ENCODE data around the gene ASB5. TPM values are rescaled to one million over a fixed set of nuclear protein-coding genes. Genes with fewer than 3 reads are reported as not detected.
"Not testable (repeated sequence)": the region's sequence is repeated elsewhere in the genome, so short reads cannot be mapped to it uniquely, and the experiment has no call there.

Gene ASB5
- total and polyA plus RNA-seq, 4 donors = 0.35 to 1.7 (median 0.44) TPM; not detected in 1

GRCh38 chr4:176300565-176300964 lies 31.5 kb upstream of the ASB5 start:
- Histone ChIP-seq H3K27me3 (ENCODE audit: control insufficient read depth, insufficient read depth, low read length) (no peaks in the 10 kb centered on the region), H3K27ac (ENCODE audit: low read depth, low read length) (no peak overlapping the region), H3K4me1 (ENCODE audit: control insufficient read depth, insufficient read depth, low read length) (no peaks in the 10 kb centered on the region), H3K36me3 (ENCODE audit: control insufficient read depth, insufficient read depth, low read length) (no peaks in the 10 kb centered on the region), H3K4me3 (ENCODE audit: low read depth, low read length) (no peak overlapping the region), H3K9me3 (ENCODE audit: control insufficient read depth, insufficient read depth, low read length) (no peaks in the 10 kb centered on the region)
- no peak for DNase-seq (ENCODE audit: low read depth in 4 of 6, low spot score in 6 of 6)

- H3K27ac ChIP-seq (ENCODE audit: low read depth, low read length) = no peak overlapping the region
- H3K27me3 ChIP-seq (ENCODE audit: control insufficient read depth, insufficient read depth, low read length) = no peaks in the 10 kb centered on the region
- no peak for DNase-seq (ENCODE audit: low read depth in 4 of 6, low spot score in 6 of 6)
- 94% methylated on average over 4 of the region's 9 CpGs for WGBS (ENCODE audit: insufficient coverage)
- H3K4me1 ChIP-seq (ENCODE audit: control insufficient read depth, insufficient read depth, low read length) = no peaks in the 10 kb centered on the region
- H3K4me3 ChIP-seq (ENCODE audit: low read depth, low read length) = no peak overlapping the region
- H3K9me3 ChIP-seq (ENCODE audit: control insufficient read depth, insufficient read depth, low read length) = no peaks in the 10 kb centered on the region
- H3K36me3 ChIP-seq (ENCODE audit: control insufficient read depth, insufficient read depth, low read length) = no peaks in the 10 kb centered on the region
These were observed 31.0 kb upstream of the ASB5 start for GRCh38 chr4:176300036-176300435.

- Histone ChIP-seq H3K27ac (ENCODE audit: low read depth, low read length) (no peak overlapping the region), H3K4me1 (ENCODE audit: control insufficient read depth, insufficient read depth, low read length) (no peaks in the 10 kb centered on the region), H3K36me3 (ENCODE audit: control insufficient read depth, insufficient read depth, low read length) (no peaks in the 10 kb centered on the region), H3K4me3 (ENCODE audit: low read depth, low read length) (no peak overlapping the region), H3K9me3 (ENCODE audit: control insufficient read depth, insufficient read depth, low read length) (no peaks in the 10 kb centered on the region), H3K27me3 (ENCODE audit: control insufficient read depth, insufficient read depth, low read length) (no peaks in the 10 kb centered on the region)
- WGBS (ENCODE audit: insufficient coverage) = 88% methylated on average over 6 of the region's 6 CpGs
- DNase-seq (ENCODE audit: low read depth in 4 of 6, low spot score in 6 of 6) = no peak
These were observed 29.6 kb upstream of the ASB5 start for GRCh38 chr4:176298664-176299063.

- 46% methylated on average over 5 of the region's 5 CpGs for whole genome bisulfite sequencing (ENCODE audit: insufficient coverage)
- not testable (repeated sequence) for H3K9me3 ChIP-seq (ENCODE audit: control insufficient read depth, insufficient read depth, low read length); H3K27me3 ChIP-seq (ENCODE audit: control insufficient read depth, insufficient read depth, low read length); DNase-seq (ENCODE audit: low read depth in 4 of 6, low spot score in 6 of 6); H3K4me1 ChIP-seq (ENCODE audit: control insufficient read depth, insufficient read depth, low read length); H3K4me3 ChIP-seq (ENCODE audit: low read depth, low read length); H3K36me3 ChIP-seq (ENCODE audit: control insufficient read depth, insufficient read depth, low read length); H3K27ac ChIP-seq (ENCODE audit: low read depth, low read length)
These were observed 26.9 kb upstream of the ASB5 start for GRCh38 chr4:176295907-176296306.

- H3K4me1 ChIP-seq (ENCODE audit: control insufficient read depth, insufficient read depth, low read length) = no peaks in the 10 kb centered on the region
- H3K27ac ChIP-seq (ENCODE audit: low read depth, low read length) = no peak overlapping the region
- no CpG with 5 or more reads among the region's 1 CpG for WGBS (ENCODE audit: insufficient coverage)
- no peak overlapping the region for H3K4me3 ChIP-seq (ENCODE audit: low read depth, low read length)
- H3K9me3 ChIP-seq (ENCODE audit: control insufficient read depth, insufficient read depth, low read length) = no peaks in the 10 kb centered on the region
- H3K36me3 ChIP-seq (ENCODE audit: control insufficient read depth, insufficient read depth, low read length) = no peaks in the 10 kb centered on the region
- H3K27me3 ChIP-seq (ENCODE audit: control insufficient read depth, insufficient read depth, low read length) = no peaks in the 10 kb centered on the region
- DNase-seq (ENCODE audit: low read depth in 4 of 6, low spot score in 6 of 6) = no peak
These were observed 24.6 kb upstream of the ASB5 start for GRCh38 chr4:176293660-176294059.

GRCh38 chr4:176292920-176293319 lies 23.9 kb upstream of the ASB5 start:
- Histone ChIP-seq H3K27ac (ENCODE audit: low read depth, low read length) (no peak overlapping the region), H3K4me1 (ENCODE audit: control insufficient read depth, insufficient read depth, low read length) (no peaks in the 10 kb centered on the region), H3K9me3 (ENCODE audit: control insufficient read depth, insufficient read depth, low read length) (no peaks in the 10 kb centered on the region), H3K27me3 (ENCODE audit: control insufficient read depth, insufficient read depth, low read length) (no peaks in the 10 kb centered on the region), H3K36me3 (ENCODE audit: control insufficient read depth, insufficient read depth, low read length) (no peaks in the 10 kb centered on the region), H3K4me3 (ENCODE audit: low read depth, low read length) (no peak overlapping the region)
- no peak for DNase-seq (ENCODE audit: low read depth in 4 of 6, low spot score in 6 of 6)
- WGBS (ENCODE audit: insufficient coverage) = no CpG with 5 or more reads among the region's 1 CpG

- no peaks in the 10 kb centered on the region for H3K36me3 ChIP-seq (ENCODE audit: control insufficient read depth, insufficient read depth, low read length)
- no peak overlapping the region for H3K27ac ChIP-seq (ENCODE audit: low read depth, low read length)
- no CpG with 5 or more reads among the region's 3 CpGs for WGBS (ENCODE audit: insufficient coverage)
- no peaks in the 10 kb centered on the region for H3K9me3 ChIP-seq (ENCODE audit: control insufficient read depth, insufficient read depth, low read length)
- DNase-seq (ENCODE audit: low read depth in 4 of 6, low spot score in 6 of 6) = no peak
- no peak overlapping the region for H3K4me3 ChIP-seq (ENCODE audit: low read depth, low read length)
- H3K4me1 ChIP-seq (ENCODE audit: control insufficient read depth, insufficient read depth, low read length) = no peaks in the 10 kb centered on the region
- no peaks in the 10 kb centered on the region for H3K27me3 ChIP-seq (ENCODE audit: control insufficient read depth, insufficient read depth, low read length)
These were observed 22.7 kb upstream of the ASB5 start for GRCh38 chr4:176291748-176292147.

GRCh38 chr4:176290520-176290919 lies 21.5 kb upstream of the ASB5 start:
- no peaks in the 10 kb centered on the region for H3K9me3 ChIP-seq (ENCODE audit: control insufficient read depth, insufficient read depth, low read length)
- H3K4me3 ChIP-seq (ENCODE audit: low read depth, low read length) = no peak overlapping the region
- no peaks in the 10 kb centered on the region for H3K4me1 ChIP-seq (ENCODE audit: control insufficient read depth, insufficient read depth, low read length)
- H3K27ac ChIP-seq (ENCODE audit: low read depth, low read length) = no peak overlapping the region
- DNase-seq (ENCODE audit: low read depth in 4 of 6, low spot score in 6 of 6) = no peak
- H3K27me3 ChIP-seq (ENCODE audit: control insufficient read depth, insufficient read depth, low read length) = no peaks in the 10 kb centered on the region
- 57% methylated on average over 1 of the region's 3 CpGs for WGBS (ENCODE audit: insufficient coverage)
- no peaks in the 10 kb centered on the region for H3K36me3 ChIP-seq (ENCODE audit: control insufficient read depth, insufficient read depth, low read length)

GRCh38 chr4:176289561-176289960 lies 20.5 kb upstream of the ASB5 start:
- Histone ChIP-seq H3K27ac (ENCODE audit: low read depth, low read length) (no peak overlapping the region), H3K4me1 (ENCODE audit: control insufficient read depth, insufficient read depth, low read length) (no peaks in the 10 kb centered on the region), H3K4me3 (ENCODE audit: low read depth, low read length) (no peak overlapping the region), H3K27me3 (ENCODE audit: control insufficient read depth, insufficient read depth, low read length) (no peaks in the 10 kb centered on the region), H3K36me3 (ENCODE audit: control insufficient read depth, insufficient read depth, low read length) (no peaks in the 10 kb centered on the region), H3K9me3 (ENCODE audit: control insufficient read depth, insufficient read depth, low read length) (no peaks in the 10 kb centered on the region)
- no peak for DNase-seq (ENCODE audit: low read depth in 4 of 6, low spot score in 6 of 6)
- 91% methylated on average over 3 of the region's 6 CpGs for WGBS (ENCODE audit: insufficient coverage)

- Histone ChIP-seq H3K4me1 (ENCODE audit: control insufficient read depth, insufficient read depth, low read length) (no peaks in the 10 kb centered on the region), H3K9me3 (ENCODE audit: control insufficient read depth, insufficient read depth, low read length) (no peaks in the 10 kb centered on the region), H3K36me3 (ENCODE audit: control insufficient read depth, insufficient read depth, low read length) (no peaks in the 10 kb centered on the region), H3K27ac (ENCODE audit: low read depth, low read length) (no peak overlapping the region), H3K27me3 (ENCODE audit: control insufficient read depth, insufficient read depth, low read length) (no peaks in the 10 kb centered on the region), H3K4me3 (ENCODE audit: low read depth, low read length) (no peak overlapping the region)
- DNase-seq (ENCODE audit: low read depth in 4 of 6, low spot score in 6 of 6) = no peak
These were observed 19.0 kb upstream of the ASB5 start for GRCh38 chr4:176288020-176288419.

GRCh38 chr4:176287546-176287945 lies 18.5 kb upstream of the ASB5 start:
- H3K36me3 ChIP-seq (ENCODE audit: control insufficient read depth, insufficient read depth, low read length) = no peaks in the 10 kb centered on the region
- H3K27me3 ChIP-seq (ENCODE audit: control insufficient read depth, insufficient read depth, low read length) = no peaks in the 10 kb centered on the region
- no peaks in the 10 kb centered on the region for H3K9me3 ChIP-seq (ENCODE audit: control insufficient read depth, insufficient read depth, low read length)
- H3K4me3 ChIP-seq (ENCODE audit: low read depth, low read length) = no peak overlapping the region
- no peaks in the 10 kb centered on the region for H3K4me1 ChIP-seq (ENCODE audit: control insufficient read depth, insufficient read depth, low read length)
- no peak overlapping the region for H3K27ac ChIP-seq (ENCODE audit: low read depth, low read length)
- peak in 1 of 6 donors; percentile 39 for DNase-seq (ENCODE audit: low read depth in 4 of 6, low spot score in 6 of 6)

All from spinal cord (tissue), 10 donors.